Nephron (organoid): ENCODE results near the gene CC2D2A.

ENCODE experiments used
- H3K27ac Mint-ChIP-seq, 3 experiments: 2 replicates each; pipeline ENCODE4 v1.8.0; 2020; ENCODE audit warnings: mixed read lengths in 3 of 3, mild to moderate bottlenecking in 2 of 3, moderate library complexity in 1 of 3
- H3K27me3 Mint-ChIP-seq: 2 replicates; pipeline ENCODE4 v1.8.0; 2021; ENCODE audit warnings: low read depth, mild to moderate bottlenecking, moderate library complexity, mixed read lengths
- H3K36me3 Mint-ChIP-seq: 2 replicates; pipeline ENCODE4 v1.8.0; 2020; ENCODE audit warnings: low read depth, mixed read lengths
- H3K4me1 Mint-ChIP-seq: 2 replicates; pipeline ENCODE4 v1.8.0; 2020; ENCODE audit warnings: mixed read lengths
- H3K4me3 Mint-ChIP-seq, 3 experiments: 2 replicates each; pipeline ENCODE4 v1.8.0; 2020; ENCODE audit warnings: mild to moderate bottlenecking in 3 of 3, mixed read lengths in 3 of 3, moderate library complexity in 2 of 3
- H3K9me3 Mint-ChIP-seq: 2 replicates; pipeline ENCODE4 v1.8.0; 2020; ENCODE audit warnings: mixed read lengths
- TF ChIP-seq, protein P1 (sequence below), 3 experiments: fragments of 200-600 bp; sonication (generic); IDR thresholded peaks; one replicate each; pipeline ENCODE4 v1.5.0; 2021; ENCODE audit warnings: antibody characterized with exemption in 3 of 3; ENCODE audit not compliant: unreplicated experiment in 3 of 3

CC2D2A gene

DNA sequence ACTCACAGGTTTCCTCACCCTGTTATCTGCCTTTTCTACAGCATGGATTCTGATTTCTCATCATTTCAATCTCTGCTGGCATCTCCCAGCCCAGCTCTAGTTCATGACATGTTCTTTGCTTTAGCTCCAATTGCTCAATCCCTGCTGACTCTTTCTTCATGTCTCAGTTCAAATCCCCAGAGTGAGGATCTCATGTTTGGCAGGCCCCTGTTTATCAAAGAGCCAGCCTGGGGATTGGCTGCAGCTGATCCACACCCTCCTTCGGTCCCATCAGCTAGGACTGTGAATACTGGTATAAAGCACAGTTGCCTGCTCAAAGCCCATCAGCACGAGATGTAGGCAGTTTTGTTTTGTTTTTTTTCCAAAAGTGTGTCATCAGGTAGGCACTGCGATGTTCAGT lies 14.4 kb upstream of the CC2D2A start:
- peaks cover 14% of the 10 kb centered on the region for H3K4me1 Mint-ChIP-seq
- no peak overlapping the region for H3K4me3 Mint-ChIP-seq
- no peaks in the 10 kb centered on the region for H3K27me3 Mint-ChIP-seq
- H3K9me3 Mint-ChIP-seq, result no peaks in the 10 kb centered on the region
- H3K36me3 Mint-ChIP-seq, result no peaks in the 10 kb centered on the region
- H3K27ac Mint-ChIP-seq, result no peak overlapping the region
- TF ChIP-seq, protein P1, sequence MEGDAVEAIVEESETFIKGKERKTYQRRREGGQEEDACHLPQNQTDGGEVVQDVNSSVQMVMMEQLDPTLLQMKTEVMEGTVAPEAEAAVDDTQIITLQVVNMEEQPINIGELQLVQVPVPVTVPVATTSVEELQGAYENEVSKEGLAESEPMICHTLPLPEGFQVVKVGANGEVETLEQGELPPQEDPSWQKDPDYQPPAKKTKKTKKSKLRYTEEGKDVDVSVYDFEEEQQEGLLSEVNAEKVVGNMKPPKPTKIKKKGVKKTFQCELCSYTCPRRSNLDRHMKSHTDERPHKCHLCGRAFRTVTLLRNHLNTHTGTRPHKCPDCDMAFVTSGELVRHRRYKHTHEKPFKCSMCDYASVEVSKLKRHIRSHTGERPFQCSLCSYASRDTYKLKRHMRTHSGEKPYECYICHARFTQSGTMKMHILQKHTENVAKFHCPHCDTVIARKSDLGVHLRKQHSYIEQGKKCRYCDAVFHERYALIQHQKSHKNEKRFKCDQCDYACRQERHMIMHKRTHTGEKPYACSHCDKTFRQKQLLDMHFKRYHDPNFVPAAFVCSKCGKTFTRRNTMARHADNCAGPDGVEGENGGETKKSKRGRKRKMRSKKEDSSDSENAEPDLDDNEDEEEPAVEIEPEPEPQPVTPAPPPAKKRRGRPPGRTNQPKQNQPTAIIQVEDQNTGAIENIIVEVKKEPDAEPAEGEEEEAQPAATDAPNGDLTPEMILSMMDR (IDR thresholded peaks at IDR 0.05; ENCODE audit: unreplicated experiment in 3 of 3), result no peak

DNA sequence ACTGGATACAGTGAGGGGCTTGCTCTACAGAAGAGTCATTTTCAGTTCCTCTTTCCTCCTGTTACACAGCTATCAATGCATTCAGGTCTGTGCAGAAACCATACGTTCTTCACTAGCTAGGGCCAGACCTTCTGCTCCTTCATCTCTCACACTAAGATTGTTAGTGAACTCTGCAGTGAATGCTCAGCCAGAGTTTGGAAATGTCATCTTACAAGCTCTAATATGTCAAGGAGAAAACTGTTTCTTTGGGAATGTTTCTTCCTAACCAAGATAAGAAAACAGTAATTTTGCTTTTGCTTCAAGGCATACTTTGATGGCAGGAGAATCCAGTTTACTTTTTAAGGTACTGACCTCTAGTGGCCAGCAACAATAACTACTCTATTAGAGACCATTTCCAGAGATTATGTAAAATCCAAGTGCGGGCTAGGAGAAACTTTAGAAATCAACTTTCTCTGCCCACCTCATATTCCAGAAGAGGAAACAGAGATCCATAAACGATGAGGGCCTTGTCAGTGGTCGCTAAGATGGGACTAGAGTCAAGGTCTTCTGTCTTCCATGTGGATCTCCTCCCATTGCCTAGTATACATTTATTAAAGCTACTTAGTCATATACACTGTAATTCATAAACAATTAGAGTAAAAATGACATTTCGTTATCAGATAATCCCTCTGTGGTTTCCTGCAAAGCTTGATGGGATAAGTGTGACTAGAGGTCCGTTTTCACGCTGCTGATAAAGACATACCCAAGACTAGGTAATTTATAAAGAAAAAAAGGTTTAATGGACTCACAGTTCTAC lies 12.1 kb upstream of the CC2D2A start:
- Mint-ChIP-seq H3K4me3 (no peak overlapping the region), H3K36me3 (no peaks in the 10 kb centered on the region), H3K9me3 (no peaks in the 10 kb centered on the region), H3K27me3 (no peaks in the 10 kb centered on the region), H3K27ac (peak overlapping the region; percentile 28 to 44 (median 41)), H3K4me1 (peaks cover 8% of the 10 kb centered on the region)
- TF ChIP-seq, protein P1 (IDR thresholded peaks at IDR 0.05; ENCODE audit: unreplicated experiment in 3 of 3), result peak; percentile 70 to 87 (median 72)

DNA sequence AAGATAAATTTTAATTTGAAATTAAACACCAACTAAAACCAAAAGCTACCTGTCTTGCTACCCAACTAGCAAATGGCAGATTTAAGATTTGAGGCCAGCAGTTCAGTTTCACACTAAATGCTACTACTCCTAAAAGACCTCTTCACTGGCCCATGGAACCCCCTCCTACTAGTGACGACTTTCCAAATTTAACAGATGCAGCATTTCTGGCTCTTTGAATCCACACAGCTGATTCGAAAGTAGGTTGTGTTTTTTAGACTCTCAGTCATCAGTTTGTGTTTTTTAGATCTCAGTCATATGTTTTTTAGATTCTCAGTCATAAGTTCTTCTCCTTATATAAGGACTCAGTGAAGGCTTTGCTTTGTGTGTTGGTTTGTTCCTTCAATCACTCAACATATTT lies 11.1 kb upstream of the CC2D2A start:
- H3K36me3 Mint-ChIP-seq, result no peaks in the 10 kb centered on the region
- H3K27me3 Mint-ChIP-seq, result no peaks in the 10 kb centered on the region
- TF ChIP-seq, protein P1 (IDR thresholded peaks at IDR 0.05; ENCODE audit: unreplicated experiment in 3 of 3), result no peak
- H3K9me3 Mint-ChIP-seq, result no peaks in the 10 kb centered on the region
- H3K4me1 Mint-ChIP-seq, result peaks cover 8% of the 10 kb centered on the region
- no peak overlapping the region for H3K27ac Mint-ChIP-seq
- H3K4me3 Mint-ChIP-seq, result no peak overlapping the region

DNA sequence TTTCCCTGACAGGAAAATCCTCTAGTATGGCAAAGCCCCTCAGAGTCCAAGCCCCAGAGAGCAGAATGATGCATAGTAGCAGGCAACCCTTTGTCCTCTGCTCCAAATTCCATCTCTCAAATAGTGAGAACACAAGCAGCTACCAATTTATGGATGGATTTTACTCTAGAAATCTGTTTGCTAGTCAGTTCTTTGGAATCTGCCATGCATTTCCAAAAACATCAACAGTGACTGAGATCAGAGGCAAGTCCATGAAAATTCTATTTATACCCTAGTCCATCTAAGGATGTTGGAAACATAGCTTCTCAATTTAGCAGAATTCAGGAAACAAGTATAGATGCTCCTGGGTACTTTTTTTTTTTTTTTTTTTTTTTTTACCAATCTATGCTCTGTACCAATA lies 10.0 kb upstream of the CC2D2A start:
- Mint-ChIP-seq H3K36me3 (no peaks in the 10 kb centered on the region), H3K4me3 (no peak overlapping the region), H3K27ac (no peak overlapping the region), H3K27me3 (no peaks in the 10 kb centered on the region), H3K4me1 (peaks cover 8% of the 10 kb centered on the region), H3K9me3 (no peaks in the 10 kb centered on the region)
- TF ChIP-seq, protein P1 (IDR thresholded peaks at IDR 0.05; ENCODE audit: unreplicated experiment in 3 of 3), result no peak

DNA sequence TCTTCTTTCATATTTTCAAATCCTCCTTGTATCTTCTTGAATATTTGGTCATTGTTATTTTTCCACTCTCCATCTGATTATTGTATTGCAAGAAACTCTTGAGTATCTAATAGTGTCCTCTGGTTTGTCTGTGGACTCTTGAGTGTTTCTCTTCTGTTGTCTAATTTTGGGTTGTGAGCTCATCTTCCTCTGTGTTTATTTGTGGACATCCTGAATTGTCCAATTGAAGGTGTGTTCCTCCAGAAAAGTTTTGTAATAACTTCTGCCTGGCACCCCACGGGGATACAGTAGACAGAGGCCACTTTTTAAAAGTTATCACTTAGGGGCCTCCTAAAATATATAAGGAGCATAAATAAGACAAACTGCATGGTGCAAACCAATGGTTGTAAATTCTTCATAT lies 3.1 kb upstream of the CC2D2A start:
- no peaks in the 10 kb centered on the region for H3K36me3 Mint-ChIP-seq
- peaks cover 5% of the 10 kb centered on the region for H3K27me3 Mint-ChIP-seq
- H3K4me3 Mint-ChIP-seq, result no peak overlapping the region
- no peaks in the 10 kb centered on the region for H3K9me3 Mint-ChIP-seq
- TF ChIP-seq, protein P1 (IDR thresholded peaks at IDR 0.05; ENCODE audit: unreplicated experiment in 3 of 3), result no peak
- no peak overlapping the region for H3K27ac Mint-ChIP-seq
- H3K4me1 Mint-ChIP-seq, result peaks cover 17% of the 10 kb centered on the region

DNA sequence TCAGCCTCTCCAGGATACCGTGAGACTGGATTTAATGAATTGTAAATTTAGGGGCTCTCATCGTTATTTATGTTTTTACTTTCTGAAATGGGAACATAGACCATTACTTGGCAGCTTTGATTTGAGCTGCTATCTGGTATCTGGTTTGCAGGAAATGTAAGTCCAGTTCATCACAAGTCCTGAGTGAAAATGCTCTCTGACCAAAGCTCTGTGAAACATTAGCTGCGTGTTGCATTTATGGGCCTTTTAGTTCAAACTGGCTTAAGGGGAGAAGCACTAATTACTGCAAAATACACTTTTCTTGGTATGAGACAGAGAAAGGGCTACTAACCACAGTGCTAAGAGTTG lies 420 bp downstream of the CC2D2A start:
- Mint-ChIP-seq H3K4me3 (peak overlapping the region; percentile 87 to 88 (median 87)), H3K9me3 (no peaks in the 10 kb centered on the region), H3K36me3 (no peaks in the 10 kb centered on the region), H3K4me1 (peaks cover 23% of the 10 kb centered on the region), H3K27me3 (peaks cover 5% of the 10 kb centered on the region), H3K27ac (peak overlapping the region; percentile 79 to 92 (median 89))
- TF ChIP-seq, protein P1 (IDR thresholded peaks at IDR 0.05; ENCODE audit: unreplicated experiment in 3 of 3), result no peak
